ENCODE results near the gene FLNC.

GRCh38 chr7:128859232-128860157 is 29.3 kb downstream of the FLNC start:
- TF ChIP-seq CTCF (IDR thresholded peaks at IDR 0.05) (no peak), POLR2A (IDR thresholded peaks at IDR 0.05) (no peak)

Data from esophagus squamous epithelium (tissue), 4 donors.